ENCODE measurements around the gene PKM.

Gene PKM

GRCh38 chr15:72238586-72238985 is 7.6 kb upstream of the PKM start:
- Histone ChIP-seq H2AFZ (ENCODE audit: low read length) (no peak overlapping the region), H3K4me2 (ENCODE audit: insufficient read depth, low read length, poor library complexity, severe bottlenecking) (no peak overlapping the region), H3K4ac (ENCODE audit: low read length) (no peak overlapping the region), H2BK12ac (ENCODE audit: low read length) (no peak overlapping the region), H2AK5ac (ENCODE audit: low read depth, low read length) (no peak overlapping the region), H2BK120ac (ENCODE audit: low read depth, low read length) (no peak overlapping the region), H4K91ac (ENCODE audit: low read depth, low read length, poor library complexity) (no peak overlapping the region), H2BK15ac (ENCODE audit: low read length) (no peak overlapping the region), H3K27ac (replicated peaks; ENCODE audit: low read length) (no peak overlapping the region), H3K14ac (ENCODE audit: low read length) (no peak overlapping the region), H3K79me1 (ENCODE audit: low read depth, low read length) (no peaks in the 10 kb centered on the region), H3K27me3 (ENCODE audit: control insufficient read depth in 3 of 3, insufficient read depth in 3 of 3, low read depth in 1 of 3, low read length in 3 of 3) (no peaks in the 10 kb centered on the region), H3K9ac (ENCODE audit: low read depth, low read length, poor library complexity) (no peak overlapping the region), H3K36me3 (replicated peaks in 1 of 2; ENCODE audit: control insufficient read depth in 2 of 2, insufficient read depth in 2 of 2, low read length in 2 of 2) (peaks cover 13 to 49% of the 10 kb centered on the region in 2 donors), H3K18ac (ENCODE audit: low read length) (no peak overlapping the region), H3K9me3 (replicated peaks in 1 of 2; ENCODE audit: control insufficient read depth in 2 of 2, insufficient read depth in 1 of 2, low read depth in 1 of 2, low read length in 2 of 2) (no peaks in the 10 kb centered on the region), H3K4me1 (ENCODE audit: control insufficient read depth in 2 of 2, insufficient read depth in 1 of 2, low read depth in 1 of 2, low read length in 2 of 2) (peaks cover 0 to 9% of the 10 kb centered on the region in 2 donors), H4K8ac (ENCODE audit: low read depth, low read length) (no peak overlapping the region), H3K4me3 (ENCODE audit: low read length in 2 of 2) (no peak overlapping the region), H3K23ac (ENCODE audit: low read depth, low read length, poor library complexity) (no peak overlapping the region), H2BK5ac (ENCODE audit: low read length) (no peak overlapping the region)
- no CpG with 5 or more reads among the region's 3 CpGs for WGBS, 2 donors (ENCODE audit: extremely low coverage in 2 of 2, insufficient read length in 2 of 2, insufficient replicate concordance in 1 of 2)
- DNase-seq (ENCODE audit: low spot score) = no peak

GRCh38 chr15:72237853-72238224 is 6.8 kb upstream of the PKM start:
- Histone ChIP-seq H3K18ac (ENCODE audit: low read length) (no peak overlapping the region), H3K23ac (ENCODE audit: low read depth, low read length, poor library complexity) (no peak overlapping the region), H4K8ac (ENCODE audit: low read depth, low read length) (no peak overlapping the region), H3K9me3 (replicated peaks in 1 of 2; ENCODE audit: control insufficient read depth in 2 of 2, insufficient read depth in 1 of 2, low read depth in 1 of 2, low read length in 2 of 2) (no peaks in the 10 kb centered on the region), H3K36me3 (replicated peaks in 1 of 2; ENCODE audit: control insufficient read depth in 2 of 2, insufficient read depth in 2 of 2, low read length in 2 of 2) (peaks cover 12 to 42% of the 10 kb centered on the region in 2 donors), H3K14ac (ENCODE audit: low read length) (no peak overlapping the region), H3K4me2 (ENCODE audit: insufficient read depth, low read length, poor library complexity, severe bottlenecking) (no peak overlapping the region), H3K27me3 (ENCODE audit: control insufficient read depth in 3 of 3, insufficient read depth in 3 of 3, low read depth in 1 of 3, low read length in 3 of 3) (no peaks in the 10 kb centered on the region), H2AFZ (ENCODE audit: low read length) (no peak overlapping the region), H3K27ac (replicated peaks; ENCODE audit: low read length) (no peak overlapping the region), H3K4me3 (ENCODE audit: low read length in 2 of 2) (no peak overlapping the region), H3K4ac (ENCODE audit: low read length) (no peak overlapping the region), H2BK12ac (ENCODE audit: low read length) (no peak overlapping the region), H2BK120ac (ENCODE audit: low read depth, low read length) (no peak overlapping the region), H3K9ac (ENCODE audit: low read depth, low read length, poor library complexity) (no peak overlapping the region), H2BK5ac (ENCODE audit: low read length) (no peak overlapping the region), H4K91ac (ENCODE audit: low read depth, low read length, poor library complexity) (no peak overlapping the region), H2AK5ac (ENCODE audit: low read depth, low read length) (no peak overlapping the region), H3K4me1 (ENCODE audit: control insufficient read depth in 2 of 2, insufficient read depth in 1 of 2, low read depth in 1 of 2, low read length in 2 of 2) (peaks cover 1 to 6% of the 10 kb centered on the region in 2 donors), H3K79me1 (ENCODE audit: low read depth, low read length) (no peaks in the 10 kb centered on the region), H2BK15ac (ENCODE audit: low read length) (no peak overlapping the region)
- no peak for DNase-seq (ENCODE audit: low spot score)
- no CpG with 5 or more reads among the region's 1 CpG for WGBS, 2 donors (ENCODE audit: extremely low coverage in 2 of 2, insufficient read length in 2 of 2, insufficient replicate concordance in 1 of 2)

GRCh38 chr15:72237029-72237852 is 6.3 kb upstream of the PKM start:
- Histone ChIP-seq H3K18ac (ENCODE audit: low read length) (no peak overlapping the region), H2BK15ac (ENCODE audit: low read length) (no peak overlapping the region), H4K8ac (ENCODE audit: low read depth, low read length) (no peak overlapping the region), H3K79me1 (ENCODE audit: low read depth, low read length) (no peaks in the 10 kb centered on the region), H2AFZ (ENCODE audit: low read length) (no peak overlapping the region), H3K9me3 (replicated peaks in 1 of 2; ENCODE audit: control insufficient read depth in 2 of 2, insufficient read depth in 1 of 2, low read depth in 1 of 2, low read length in 2 of 2) (no peaks in the 10 kb centered on the region), H4K91ac (ENCODE audit: low read depth, low read length, poor library complexity) (no peak overlapping the region), H3K27ac (replicated peaks; ENCODE audit: low read length) (no peak overlapping the region), H3K4me2 (ENCODE audit: insufficient read depth, low read length, poor library complexity, severe bottlenecking) (no peak overlapping the region), H3K4me3 (ENCODE audit: low read length in 2 of 2) (no peak overlapping the region), H3K4ac (ENCODE audit: low read length) (no peak overlapping the region), H2BK120ac (ENCODE audit: low read depth, low read length) (no peak overlapping the region), H2AK5ac (ENCODE audit: low read depth, low read length) (no peak overlapping the region), H2BK12ac (ENCODE audit: low read length) (no peak overlapping the region), H3K27me3 (ENCODE audit: control insufficient read depth in 3 of 3, insufficient read depth in 3 of 3, low read depth in 1 of 3, low read length in 3 of 3) (no peaks in the 10 kb centered on the region), H3K36me3 (replicated peaks in 1 of 2; ENCODE audit: control insufficient read depth in 2 of 2, insufficient read depth in 2 of 2, low read length in 2 of 2) (peaks cover 12 to 36% of the 10 kb centered on the region in 2 donors), H3K23ac (ENCODE audit: low read depth, low read length, poor library complexity) (no peak overlapping the region), H3K4me1 (ENCODE audit: control insufficient read depth in 2 of 2, insufficient read depth in 1 of 2, low read depth in 1 of 2, low read length in 2 of 2) (peaks cover 4 to 6% of the 10 kb centered on the region in 2 donors), H3K9ac (ENCODE audit: low read depth, low read length, poor library complexity) (no peak overlapping the region), H3K14ac (ENCODE audit: low read length) (no peak overlapping the region), H2BK5ac (ENCODE audit: low read length) (no peak overlapping the region)
- no CpG with 5 or more reads among the region's 3 CpGs for WGBS, 2 donors (ENCODE audit: extremely low coverage in 2 of 2, insufficient read length in 2 of 2, insufficient replicate concordance in 1 of 2)
- no peak for DNase-seq (ENCODE audit: low spot score)

GRCh38 chr15:72236381-72237003 is 5.5 kb upstream of the PKM start:
- Histone ChIP-seq H3K36me3 (replicated peaks in 1 of 2; ENCODE audit: control insufficient read depth in 2 of 2, insufficient read depth in 2 of 2, low read length in 2 of 2) (peaks cover 6 to 28% of the 10 kb centered on the region in 2 donors), H3K9ac (ENCODE audit: low read depth, low read length, poor library complexity) (no peak overlapping the region), H3K23ac (ENCODE audit: low read depth, low read length, poor library complexity) (no peak overlapping the region), H3K4me1 (ENCODE audit: control insufficient read depth in 2 of 2, insufficient read depth in 1 of 2, low read depth in 1 of 2, low read length in 2 of 2) (peaks cover 8 to 9% of the 10 kb centered on the region in 2 donors), H2BK120ac (ENCODE audit: low read depth, low read length) (no peak overlapping the region), H3K4me2 (ENCODE audit: insufficient read depth, low read length, poor library complexity, severe bottlenecking) (no peak overlapping the region), H3K4me3 (ENCODE audit: low read length in 2 of 2) (no peak overlapping the region), H3K79me1 (ENCODE audit: low read depth, low read length) (no peaks in the 10 kb centered on the region), H3K4ac (ENCODE audit: low read length) (no peak overlapping the region), H4K8ac (ENCODE audit: low read depth, low read length) (no peak overlapping the region), H2AK5ac (ENCODE audit: low read depth, low read length) (no peak overlapping the region), H2AFZ (ENCODE audit: low read length) (no peak overlapping the region), H3K18ac (ENCODE audit: low read length) (no peak overlapping the region), H2BK15ac (ENCODE audit: low read length) (no peak overlapping the region), H3K27me3 (ENCODE audit: control insufficient read depth in 3 of 3, insufficient read depth in 3 of 3, low read depth in 1 of 3, low read length in 3 of 3) (no peaks in the 10 kb centered on the region), H3K14ac (ENCODE audit: low read length) (no peak overlapping the region), H3K9me3 (replicated peaks in 1 of 2; ENCODE audit: control insufficient read depth in 2 of 2, insufficient read depth in 1 of 2, low read depth in 1 of 2, low read length in 2 of 2) (no peaks in the 10 kb centered on the region), H2BK12ac (ENCODE audit: low read length) (no peak overlapping the region), H3K27ac (replicated peaks; ENCODE audit: low read length) (no peak overlapping the region), H4K91ac (ENCODE audit: low read depth, low read length, poor library complexity) (no peak overlapping the region), H2BK5ac (ENCODE audit: low read length) (no peak overlapping the region)
- no CpG with 5 or more reads among the region's 2 CpGs for WGBS, 2 donors (ENCODE audit: extremely low coverage in 2 of 2, insufficient read length in 2 of 2, insufficient replicate concordance in 1 of 2)
- DNase-seq (ENCODE audit: low spot score) = no peak

Measured in neuronal stem cell (in vitro differentiated cells).